DMS79 treated with DMSO at 0.1 percent for 48 hours (cell line): Measurements from ENCODE around the gene FOXD4L6.
"Not testable (repeated sequence)": the region's sequence is repeated elsewhere in the genome, so short reads cannot be mapped to it uniquely, and the experiment has no call there.

Source experiments
- DNase-seq: peaks from one replicate; lab custom pipeline; 2025; lab: John Stamatoyannopoulos, UW

The FOXD4L6 gene

DNA sequence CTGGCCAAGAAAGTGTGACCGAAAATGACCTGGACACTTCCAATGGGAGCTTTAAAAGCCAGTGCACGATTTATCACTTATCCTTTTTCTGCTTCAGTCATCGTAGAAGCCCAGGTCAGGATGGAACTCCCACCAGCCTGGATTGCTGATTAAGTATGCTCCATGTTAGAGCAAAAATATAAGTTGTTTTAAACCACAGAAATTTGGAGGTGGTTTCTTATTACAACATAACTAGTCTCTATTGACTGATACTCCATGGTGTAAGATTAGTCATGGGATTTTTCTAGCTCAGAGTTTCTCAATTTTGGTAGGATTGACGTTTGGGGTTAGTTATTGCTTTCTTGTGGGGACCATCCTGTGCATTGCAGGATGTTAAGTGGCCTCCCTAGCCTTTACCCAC, 29.7 kb downstream of the FOXD4L6 start:
- not testable (repeated sequence) for DNase-seq

DNA sequence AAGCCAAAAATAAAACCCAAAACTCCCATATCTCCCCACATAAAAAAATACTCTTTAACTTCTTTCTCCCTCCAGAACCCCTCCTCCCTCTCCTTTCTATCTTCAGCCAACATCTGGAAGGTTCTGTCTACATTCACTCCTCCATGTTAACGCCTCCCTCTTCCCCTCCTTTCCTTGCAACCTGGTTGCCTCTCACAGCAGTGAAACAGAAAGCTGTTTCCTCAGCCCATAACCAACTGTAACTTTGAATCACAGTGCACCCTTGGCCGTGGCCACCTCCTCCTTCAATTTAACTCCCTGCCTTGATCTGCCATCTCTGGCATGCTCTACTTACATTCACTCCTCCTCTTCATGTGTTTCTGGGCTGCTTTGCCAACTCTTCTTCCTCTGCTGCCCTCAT, 33.4 kb downstream of the FOXD4L6 start:
- DNase-seq, result not testable (repeated sequence)

- DNase-seq, result not testable (repeated sequence)
These were observed 34.3 kb downstream of the FOXD4L6 start for GRCh38 chr9:41094010-41094773.

DNA sequence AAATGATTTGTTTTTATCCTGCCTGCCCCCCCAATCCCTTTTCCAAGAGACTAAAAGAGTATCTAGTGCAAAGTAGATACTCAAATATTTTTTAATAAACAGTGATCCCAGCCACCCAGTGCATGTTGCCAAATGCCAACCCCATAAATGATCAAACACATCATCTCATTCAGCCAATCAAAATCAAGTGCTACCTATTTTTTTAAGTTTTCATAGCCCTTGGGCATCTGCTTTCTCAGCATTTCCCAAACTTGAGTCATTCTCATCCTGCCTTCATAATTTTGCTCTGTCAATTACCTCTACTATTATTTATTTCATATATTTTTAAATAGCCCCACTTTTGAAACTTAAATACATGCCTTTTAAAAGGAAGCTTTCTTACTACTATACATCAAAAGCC, 37.6 kb downstream of the FOXD4L6 start:
- DNase-seq, result not testable (repeated sequence)

GRCh38 chr9:41090386-41090785, 38.1 kb downstream of the FOXD4L6 start:
- DNase-seq, result not testable (repeated sequence)

- DNase-seq, result not testable (repeated sequence)
These were observed 39.9 kb downstream of the FOXD4L6 start for GRCh38 chr9:41088450-41089059.

DNA sequence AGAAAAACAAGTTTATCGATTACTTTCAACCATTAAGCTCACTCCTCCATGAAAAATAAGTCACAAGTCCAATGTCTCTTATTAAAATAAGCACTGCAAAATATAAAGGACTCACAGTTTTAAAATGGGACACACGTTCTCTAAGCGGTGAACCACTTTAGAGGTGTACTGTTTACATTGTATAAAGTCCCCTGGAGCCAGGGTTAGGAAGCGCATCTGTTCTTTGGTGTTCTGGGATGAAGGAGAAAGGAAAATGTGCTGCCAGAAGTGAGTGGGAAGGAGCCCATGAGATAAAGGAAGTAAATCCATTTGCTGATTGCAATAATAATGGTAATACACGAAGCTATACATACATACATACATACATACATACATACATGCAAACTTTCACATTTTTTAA, 40.6 kb downstream of the FOXD4L6 start:
- not testable (repeated sequence) for DNase-seq

- not testable (repeated sequence) for DNase-seq
These were observed 41.2 kb downstream of the FOXD4L6 start for GRCh38 chr9:41087157-41087780.

GRCh38 chr9:41086685-41087084, 41.8 kb downstream of the FOXD4L6 start:
- DNase-seq, result not testable (repeated sequence)

DNA sequence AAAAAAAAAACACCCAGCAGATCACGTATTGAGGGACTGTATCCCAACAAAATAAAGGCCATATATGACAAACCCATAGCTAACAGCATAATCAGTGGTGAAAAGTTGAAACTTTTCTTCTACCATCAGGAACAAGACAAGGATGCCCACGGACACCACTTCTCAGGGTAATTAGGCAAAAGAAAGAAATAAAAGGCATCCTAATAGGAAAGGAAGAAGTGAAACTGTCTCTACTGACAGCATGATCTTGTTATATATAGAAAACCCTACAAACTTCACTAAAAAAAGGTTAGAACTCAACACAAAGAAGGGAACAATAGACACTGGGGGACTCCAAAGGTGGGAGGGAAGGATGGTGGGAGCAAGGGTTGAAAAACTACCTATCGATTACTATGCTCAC, 42.3 kb downstream of the FOXD4L6 start:
- DNase-seq, result not testable (repeated sequence)

DNA sequence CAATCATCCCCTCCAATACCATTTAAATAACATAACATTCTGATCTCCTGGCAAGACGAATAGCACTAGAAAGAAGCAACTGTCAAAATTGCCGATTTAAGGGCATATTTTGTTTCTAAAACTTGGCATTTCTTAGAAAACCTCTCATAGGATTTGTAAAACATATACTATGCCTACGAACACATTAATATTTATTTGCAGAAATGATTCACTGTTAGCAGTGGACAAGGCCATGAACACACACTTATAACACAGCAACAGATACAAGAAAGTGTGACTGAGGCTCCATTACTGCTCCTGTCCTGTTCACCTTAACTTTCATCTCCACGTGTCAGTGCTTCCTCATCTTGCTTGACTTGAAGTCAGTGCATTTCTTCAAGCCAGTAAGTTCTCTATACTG, 46.1 kb downstream of the FOXD4L6 start:
- DNase-seq, result not testable (repeated sequence)

- DNase-seq, result not testable (repeated sequence)
These were observed 49.0 kb downstream of the FOXD4L6 start for GRCh38 chr9:41079464-41079863.

DNA sequence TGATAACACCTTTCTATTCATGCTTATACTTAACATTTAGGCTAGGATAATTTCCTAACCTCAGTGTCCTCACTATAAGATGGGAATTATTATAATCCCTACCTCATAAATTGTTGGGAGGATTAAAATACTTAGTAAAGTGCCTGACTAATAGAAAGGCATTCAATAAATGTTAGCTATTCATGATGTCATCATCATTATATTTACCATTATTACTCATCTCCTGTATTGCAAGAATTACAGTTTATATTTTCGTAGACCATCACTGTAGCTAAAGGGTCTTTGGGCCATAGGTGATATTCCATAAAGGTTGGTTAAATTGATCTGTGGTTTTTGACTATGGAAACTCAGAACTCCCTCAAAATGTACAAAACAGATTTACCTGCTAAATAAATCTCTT, 50.9 kb downstream of the FOXD4L6 start:
- not testable (repeated sequence) for DNase-seq
